GM21390 (cell line): ENCODE results near the gene SLBP.

Source experiments
- ATAC-seq: cut with Tn5 transposase; IDR thresholded peaks from one replicate; pipeline ENCODE4 v1.9.1; 2021; ENCODE audit not compliant: unreplicated experiment

Gene SLBP

GRCh38 chr4:1656132-1656531 lies 56.0 kb downstream of the SLBP start:
- no peak for ATAC-seq

- ATAC-seq: no peak
Observed at GRCh38 chr4:1655676-1656075, 56.4 kb downstream of the SLBP start.

- ATAC-seq: no peak
Observed at GRCh38 chr4:1655081-1655480, 57.0 kb downstream of the SLBP start.

- ATAC-seq: no peak
Observed at GRCh38 chr4:1654216-1654955, 57.7 kb downstream of the SLBP start.

GRCh38 chr4:1653776-1654175 lies 58.3 kb downstream of the SLBP start:
- ATAC-seq: no peak

GRCh38 chr4:1652088-1652487 lies 60.0 kb downstream of the SLBP start:
- ATAC-seq: no peak

GRCh38 chr4:1651609-1652008 lies 60.5 kb downstream of the SLBP start:
- no peak for ATAC-seq

GRCh38 chr4:1648962-1649361 lies 63.2 kb downstream of the SLBP start:
- no peak for ATAC-seq

- no peak for ATAC-seq
Observed at GRCh38 chr4:1647432-1647831, 64.7 kb downstream of the SLBP start.

- no peak for ATAC-seq
Observed at GRCh38 chr4:1646690-1647089, 65.4 kb downstream of the SLBP start.

GRCh38 chr4:1644891-1645657 lies 67.0 kb downstream of the SLBP start:
- no peak for ATAC-seq

GRCh38 chr4:1643971-1644735 lies 68.0 kb downstream of the SLBP start:
- no peak for ATAC-seq
